GM23338 (cell line): ENCODE measurements around the gene MYO18B. TPM values are rescaled to one million over a fixed set of nuclear protein-coding genes. Genes with fewer than 3 reads are reported as not detected.

Experiments used
- ATAC-seq: fragments of 200-7000 bp; cut with Tn5 transposase; 3 replicates; pipeline ENCODE4 v1.9.1; 2020
- DNase-seq: peaks from one replicate; pipeline ENCODE4 v3.0.0-alpha.2; 2015; ENCODE audit warnings: low spot score
- H2AFZ ChIP-seq: fragments of 200-600 bp; sonication (generic); 2 replicates; pipeline ENCODE4 v1.8.0; 2016; ENCODE audit warnings: antibody characterized with exemption, mild to moderate bottlenecking, moderate library complexity
- H3F3A ChIP-seq: fragments of 200-600 bp; sonication (generic); replicated peaks from 2 replicates; pipeline ENCODE4 v1.8.0; 2017; ENCODE audit warnings: antibody characterized with exemption, mixed run types, low read depth
- H3K27ac ChIP-seq: fragments of 200-600 bp; sonication (generic); 2 replicates; pipeline ENCODE4 v1.6.1; 2016; ENCODE audit warnings: low read depth
- H3K27me3 ChIP-seq: fragments of 200-600 bp; sonication (generic); 2 replicates; pipeline ENCODE4 v1.8.0; 2016; ENCODE audit warnings: mild to moderate bottlenecking, mixed run types, moderate library complexity; ENCODE audit not compliant: insufficient read depth
- H3K36me3 ChIP-seq: fragments of 200-600 bp; sonication (generic); 2 replicates; pipeline ENCODE4 v1.8.0; 2016; ENCODE audit warnings: mild to moderate bottlenecking; ENCODE audit not compliant: insufficient read depth
- H3K4me1 ChIP-seq: fragments of 200-600 bp; sonication (generic); 2 replicates; pipeline ENCODE4 v1.8.0; 2016; ENCODE audit warnings: mild to moderate bottlenecking, moderate library complexity; ENCODE audit not compliant: insufficient read depth
- H3K4me2 ChIP-seq: fragments of 200-600 bp; sonication (generic); 2 replicates; pipeline ENCODE4 v1.7.1; 2017; ENCODE audit warnings: mixed run types
- H3K4me3 ChIP-seq: fragments of 200-600 bp; sonication (generic); 2 replicates; pipeline ENCODE4 v1.6.1; 2016; ENCODE audit warnings: mixed run types
- H3K79me2 ChIP-seq: fragments of 200-600 bp; sonication (generic); replicated peaks from 2 replicates; pipeline ENCODE4 v1.8.0; 2017; ENCODE audit warnings: mild to moderate bottlenecking; ENCODE audit not compliant: insufficient read depth
- H3K9me2 ChIP-seq: fragments of 200-600 bp; sonication (generic); 2 replicates; pipeline ENCODE4 v1.8.0; 2017; ENCODE audit not compliant: insufficient read depth
- H4K20me1 ChIP-seq: fragments of 200-600 bp; sonication (generic); replicated peaks from 2 replicates; pipeline ENCODE4 v1.8.0; 2017; ENCODE audit warnings: mild to moderate bottlenecking; ENCODE audit not compliant: insufficient read depth
- H3K27ac Mint-ChIP-seq: 2 replicates; pipeline ENCODE4 v1.8.0; 2020; ENCODE audit warnings: inconsistent platforms, mild to moderate bottlenecking, moderate library complexity, mixed read lengths
- H3K27me3 Mint-ChIP-seq: 3 replicates; pipeline ENCODE4 v1.8.0; 2022; ENCODE audit warnings: low read depth, mild to moderate bottlenecking, moderate library complexity, mixed read lengths, inconsistent platforms; ENCODE audit not compliant: insufficient read depth, poor library complexity
- H3K36me3 Mint-ChIP-seq: 3 replicates; pipeline ENCODE4 v1.8.0; 2021; ENCODE audit warnings: low read depth, mild to moderate bottlenecking, inconsistent platforms, moderate library complexity, mixed read lengths
- H3K4me1 Mint-ChIP-seq: 3 replicates; pipeline ENCODE4 v1.8.0; 2020; ENCODE audit warnings: mild to moderate bottlenecking, inconsistent platforms, mixed read lengths
- H3K4me3 Mint-ChIP-seq: 3 replicates; pipeline ENCODE4 v1.8.0; 2021; ENCODE audit warnings: moderate library complexity, mild to moderate bottlenecking, inconsistent platforms, mixed read lengths
- H3K9me3 Mint-ChIP-seq: 3 replicates; pipeline ENCODE4 v1.8.0; 2020; ENCODE audit warnings: moderate library complexity, mild to moderate bottlenecking, inconsistent platforms, mixed read lengths
- CREB1 ChIP-seq: fragments of 250-450 bp; sonication (Bioruptor Pico); IDR thresholded peaks from 2 replicates; pipeline ENCODE4 v1.5.0; 2020; ENCODE audit warnings: low read depth, mild to moderate bottlenecking, moderate library complexity
- EZH2 ChIP-seq: fragments of 200-600 bp; sonication (generic); IDR thresholded peaks from one replicate; pipeline ENCODE4 v1.8.0; 2017; ENCODE audit warnings: antibody characterized with exemption, mild to moderate bottlenecking, low read depth; ENCODE audit not compliant: unreplicated experiment
- EZH2phosphoT487 ChIP-seq: fragments of 200-600 bp; sonication (generic); IDR thresholded peaks from one replicate; pipeline ENCODE4 v1.8.1; 2018; ENCODE audit warnings: antibody characterized with exemption; ENCODE audit not compliant: unreplicated experiment
- JUNB ChIP-seq: IDR thresholded peaks from one replicate; pipeline ENCODE4 v1.6.1; 2016; ENCODE audit warnings: antibody characterized with exemption; ENCODE audit not compliant: unreplicated experiment
- NANOG ChIP-seq: IDR thresholded peaks from 2 replicates; pipeline ENCODE4 v1.6.1; 2016; ENCODE audit warnings: antibody characterized with exemption, borderline replicate concordance
- POLR2AphosphoS5 ChIP-seq: IDR thresholded peaks from 2 replicates; pipeline ENCODE4 v1.6.1; 2016; ENCODE audit warnings: antibody characterized with exemption, low read depth
- STAT1 ChIP-seq: IDR thresholded peaks from one replicate; pipeline ENCODE4 v1.6.1; 2016; ENCODE audit warnings: antibody characterized with exemption; ENCODE audit not compliant: unreplicated experiment
- ZNF114 ChIP-seq: fragments of 250-450 bp; sonication (Bioruptor Pico); IDR thresholded peaks from 2 replicates; pipeline ENCODE4 v1.5.0; 2020; ENCODE audit warnings: mild to moderate bottlenecking, moderate library complexity
- ZNF331 ChIP-seq: fragments of 250-450 bp; sonication (Bioruptor Pico); IDR thresholded peaks from 2 replicates; pipeline ENCODE4 v1.5.0; 2020; ENCODE audit warnings: low read depth, mild to moderate bottlenecking, moderate library complexity
- polyA plus RNA-seq: library from polyadenylated mRNA; unstranded; fragments of >200 nt; fragmentation: Nextera tagmentation; extraction: Ambion mirVana; gene quantifications from 2 replicates; pipeline ENCODE4 v1.2.1, GENCODE V29; 2016
- total RNA-seq: library from RNA; depleted of rRNA; stranded (reverse); fragments of >200 nt; shearing (Covaris generic); gene quantifications from 2 replicates; pipeline ENCODE4 v1.2.3, GENCODE V29; 2014
- TF ChIP-seq, protein P1 (sequence below): IDR thresholded peaks from one replicate; pipeline ENCODE4 v1.6.1; 2018; ENCODE audit warnings: antibody characterized with exemption; ENCODE audit not compliant: unreplicated experiment
- TF ChIP-seq, protein P2 (sequence below): fragments of 250-450 bp; sonication (Bioruptor Pico); IDR thresholded peaks from 2 replicates; pipeline ENCODE4 v1.5.0; 2020; ENCODE audit warnings: mild to moderate bottlenecking, moderate library complexity
- TF ChIP-seq, protein P3 (sequence below), 2 experiments: fragments of 200-600 bp in 1 of 2; sonication (generic) in 1 of 2; conservative IDR thresholded peaks; 2 replicates each; pipeline versions ENCODE4 v1.5.1 to v1.6.1; 2016 to 2017; ENCODE audit warnings: antibody characterized with exemption in 2 of 2, low read depth in 2 of 2, mild to moderate bottlenecking in 2 of 2, moderate library complexity in 1 of 2
- TF ChIP-seq, protein P4 (sequence below): IDR thresholded peaks from 2 replicates; pipeline ENCODE4 v1.6.1; 2016; ENCODE audit warnings: antibody characterized with exemption

MYO18B gene
- total and polyA plus RNA-seq, 2 experiments from 2014 or later = 0.36 to 0.45 TPM

DNA sequence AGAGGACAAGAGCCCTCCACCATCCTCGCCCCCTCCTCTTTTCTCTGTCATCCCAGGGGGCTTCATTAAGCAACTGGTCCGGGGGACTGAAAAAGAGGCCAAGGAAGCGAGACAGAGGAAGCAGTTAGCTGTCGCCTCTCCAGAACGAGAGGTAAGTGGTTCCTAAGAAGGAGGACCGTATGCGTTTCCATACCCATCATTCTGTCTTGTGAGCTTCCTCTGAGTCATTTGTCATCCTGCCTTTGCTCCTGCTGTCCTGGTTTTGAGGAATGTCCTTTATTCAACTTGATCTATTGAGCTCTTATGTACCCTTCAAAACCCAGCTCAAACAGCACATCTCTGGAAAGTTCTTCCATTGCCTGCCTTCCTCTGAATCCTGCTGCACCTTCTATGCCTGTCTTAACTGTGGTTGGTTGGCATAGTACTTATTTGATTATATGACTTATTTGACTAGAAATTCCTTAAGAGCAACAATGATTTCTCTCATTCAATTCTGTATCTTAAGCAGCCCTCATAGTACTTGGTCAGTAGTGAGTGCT, 21.3 kb downstream of the MYO18B start:
- Mint-ChIP-seq H3K27ac (no peak overlapping the region), H3K36me3 (no peaks in the 10 kb centered on the region; the same call in 2 of the 3 replicates), H3K4me1 (no peaks in the 10 kb centered on the region), H3K27me3 (no peaks in the 10 kb centered on the region), H3K9me3 (peaks cover 9% of the 10 kb centered on the region; the same call in 2 of the 3 replicates), H3K4me3 (no peak overlapping the region)
- Histone ChIP-seq H2AFZ (no peak overlapping the region), H3K4me1 (no peaks in the 10 kb centered on the region), H3K9me2 (0 out of 2 replicates have a peak, but pooled peaks cover 4% of the 10 kb centered on the region), H3F3A (no peaks in the 10 kb centered on the region), H4K20me1 (no peaks in the 10 kb centered on the region), H3K4me3 (no peak overlapping the region), H3K27me3 (no peaks in the 10 kb centered on the region), H3K36me3 (no peaks in the 10 kb centered on the region), H3K4me2 (no peak overlapping the region), H3K27ac (no peak overlapping the region), H3K79me2 (no peaks in the 10 kb centered on the region)
- TF ChIP-seq, protein P1, sequence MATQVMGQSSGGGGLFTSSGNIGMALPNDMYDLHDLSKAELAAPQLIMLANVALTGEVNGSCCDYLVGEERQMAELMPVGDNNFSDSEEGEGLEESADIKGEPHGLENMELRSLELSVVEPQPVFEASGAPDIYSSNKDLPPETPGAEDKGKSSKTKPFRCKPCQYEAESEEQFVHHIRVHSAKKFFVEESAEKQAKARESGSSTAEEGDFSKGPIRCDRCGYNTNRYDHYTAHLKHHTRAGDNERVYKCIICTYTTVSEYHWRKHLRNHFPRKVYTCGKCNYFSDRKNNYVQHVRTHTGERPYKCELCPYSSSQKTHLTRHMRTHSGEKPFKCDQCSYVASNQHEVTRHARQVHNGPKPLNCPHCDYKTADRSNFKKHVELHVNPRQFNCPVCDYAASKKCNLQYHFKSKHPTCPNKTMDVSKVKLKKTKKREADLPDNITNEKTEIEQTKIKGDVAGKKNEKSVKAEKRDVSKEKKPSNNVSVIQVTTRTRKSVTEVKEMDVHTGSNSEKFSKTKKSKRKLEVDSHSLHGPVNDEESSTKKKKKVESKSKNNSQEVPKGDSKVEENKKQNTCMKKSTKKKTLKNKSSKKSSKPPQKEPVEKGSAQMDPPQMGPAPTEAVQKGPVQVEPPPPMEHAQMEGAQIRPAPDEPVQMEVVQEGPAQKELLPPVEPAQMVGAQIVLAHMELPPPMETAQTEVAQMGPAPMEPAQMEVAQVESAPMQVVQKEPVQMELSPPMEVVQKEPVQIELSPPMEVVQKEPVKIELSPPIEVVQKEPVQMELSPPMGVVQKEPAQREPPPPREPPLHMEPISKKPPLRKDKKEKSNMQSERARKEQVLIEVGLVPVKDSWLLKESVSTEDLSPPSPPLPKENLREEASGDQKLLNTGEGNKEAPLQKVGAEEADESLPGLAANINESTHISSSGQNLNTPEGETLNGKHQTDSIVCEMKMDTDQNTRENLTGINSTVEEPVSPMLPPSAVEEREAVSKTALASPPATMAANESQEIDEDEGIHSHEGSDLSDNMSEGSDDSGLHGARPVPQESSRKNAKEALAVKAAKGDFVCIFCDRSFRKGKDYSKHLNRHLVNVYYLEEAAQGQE = no peak
- TF ChIP-seq CREB1 (CRISPR knock-in tag) (no peak), POLR2AphosphoS5 (no peak), NANOG (no peak), EZH2phosphoT487 (no peak), EZH2 (no peak), ZNF331 (CRISPR knock-in tag) (no peak), JUNB (no peak), STAT1 (no peak), ZNF114 (CRISPR knock-in tag) (no peak)
- TF ChIP-seq, protein P2, sequence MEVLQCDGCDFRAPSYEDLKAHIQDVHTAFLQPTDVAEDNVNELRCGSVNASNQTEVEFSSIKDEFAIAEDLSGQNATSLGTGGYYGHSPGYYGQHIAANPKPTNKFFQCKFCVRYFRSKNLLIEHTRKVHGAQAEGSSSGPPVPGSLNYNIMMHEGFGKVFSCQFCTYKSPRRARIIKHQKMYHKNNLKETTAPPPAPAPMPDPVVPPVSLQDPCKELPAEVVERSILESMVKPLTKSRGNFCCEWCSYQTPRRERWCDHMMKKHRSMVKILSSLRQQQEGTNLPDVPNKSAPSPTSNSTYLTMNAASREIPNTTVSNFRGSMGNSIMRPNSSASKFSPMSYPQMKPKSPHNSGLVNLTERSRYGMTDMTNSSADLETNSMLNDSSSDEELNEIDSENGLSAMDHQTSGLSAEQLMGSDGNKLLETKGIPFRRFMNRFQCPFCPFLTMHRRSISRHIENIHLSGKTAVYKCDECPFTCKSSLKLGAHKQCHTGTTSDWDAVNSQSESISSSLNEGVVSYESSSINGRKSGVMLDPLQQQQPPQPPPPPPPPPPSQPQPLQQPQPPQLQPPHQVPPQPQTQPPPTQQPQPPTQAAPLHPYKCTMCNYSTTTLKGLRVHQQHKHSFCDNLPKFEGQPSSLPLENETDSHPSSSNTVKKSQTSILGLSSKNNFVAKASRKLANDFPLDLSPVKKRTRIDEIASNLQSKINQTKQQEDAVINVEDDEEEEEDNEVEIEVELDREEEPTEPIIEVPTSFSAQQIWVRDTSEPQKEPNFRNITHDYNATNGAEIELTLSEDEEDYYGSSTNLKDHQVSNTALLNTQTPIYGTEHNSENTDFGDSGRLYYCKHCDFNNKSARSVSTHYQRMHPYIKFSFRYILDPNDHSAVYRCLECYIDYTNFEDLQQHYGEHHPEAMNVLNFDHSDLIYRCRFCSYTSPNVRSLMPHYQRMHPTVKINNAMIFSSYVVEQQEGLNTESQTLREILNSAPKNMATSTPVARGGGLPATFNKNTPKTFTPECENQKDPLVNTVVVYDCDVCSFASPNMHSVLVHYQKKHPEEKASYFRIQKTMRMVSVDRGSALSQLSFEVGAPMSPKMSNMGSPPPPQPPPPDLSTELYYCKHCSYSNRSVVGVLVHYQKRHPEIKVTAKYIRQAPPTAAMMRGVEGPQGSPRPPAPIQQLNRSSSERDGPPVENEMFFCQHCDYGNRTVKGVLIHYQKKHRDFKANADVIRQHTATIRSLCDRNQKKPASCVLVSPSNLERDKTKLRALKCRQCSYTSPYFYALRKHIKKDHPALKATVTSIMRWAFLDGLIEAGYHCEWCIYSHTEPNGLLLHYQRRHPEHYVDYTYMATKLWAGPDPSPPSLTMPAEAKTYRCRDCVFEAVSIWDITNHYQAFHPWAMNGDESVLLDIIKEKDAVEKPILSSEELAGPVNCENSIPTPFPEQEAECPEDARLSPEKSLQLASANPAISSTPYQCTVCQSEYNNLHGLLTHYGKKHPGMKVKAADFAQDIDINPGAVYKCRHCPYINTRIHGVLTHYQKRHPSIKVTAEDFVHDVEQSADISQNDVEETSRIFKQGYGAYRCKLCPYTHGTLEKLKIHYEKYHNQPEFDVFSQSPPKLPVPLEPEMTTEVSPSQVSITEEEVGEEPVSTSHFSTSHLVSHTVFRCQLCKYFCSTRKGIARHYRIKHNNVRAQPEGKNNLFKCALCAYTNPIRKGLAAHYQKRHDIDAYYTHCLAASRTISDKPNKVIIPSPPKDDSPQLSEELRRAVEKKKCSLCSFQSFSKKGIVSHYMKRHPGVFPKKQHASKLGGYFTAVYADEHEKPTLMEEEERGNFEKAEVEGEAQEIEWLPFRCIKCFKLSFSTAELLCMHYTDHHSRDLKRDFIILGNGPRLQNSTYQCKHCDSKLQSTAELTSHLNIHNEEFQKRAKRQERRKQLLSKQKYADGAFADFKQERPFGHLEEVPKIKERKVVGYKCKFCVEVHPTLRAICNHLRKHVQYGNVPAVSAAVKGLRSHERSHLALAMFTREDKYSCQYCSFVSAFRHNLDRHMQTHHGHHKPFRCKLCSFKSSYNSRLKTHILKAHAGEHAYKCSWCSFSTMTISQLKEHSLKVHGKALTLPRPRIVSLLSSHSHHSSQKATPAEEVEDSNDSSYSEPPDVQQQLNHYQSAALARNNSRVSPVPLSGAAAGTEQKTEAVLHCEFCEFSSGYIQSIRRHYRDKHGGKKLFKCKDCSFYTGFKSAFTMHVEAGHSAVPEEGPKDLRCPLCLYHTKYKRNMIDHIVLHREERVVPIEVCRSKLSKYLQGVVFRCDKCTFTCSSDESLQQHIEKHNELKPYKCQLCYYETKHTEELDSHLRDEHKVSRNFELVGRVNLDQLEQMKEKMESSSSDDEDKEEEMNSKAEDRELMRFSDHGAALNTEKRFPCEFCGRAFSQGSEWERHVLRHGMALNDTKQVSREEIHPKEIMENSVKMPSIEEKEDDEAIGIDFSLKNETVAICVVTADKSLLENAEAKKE (CRISPR knock-in tag) = no peak
- TF ChIP-seq, protein P3, sequence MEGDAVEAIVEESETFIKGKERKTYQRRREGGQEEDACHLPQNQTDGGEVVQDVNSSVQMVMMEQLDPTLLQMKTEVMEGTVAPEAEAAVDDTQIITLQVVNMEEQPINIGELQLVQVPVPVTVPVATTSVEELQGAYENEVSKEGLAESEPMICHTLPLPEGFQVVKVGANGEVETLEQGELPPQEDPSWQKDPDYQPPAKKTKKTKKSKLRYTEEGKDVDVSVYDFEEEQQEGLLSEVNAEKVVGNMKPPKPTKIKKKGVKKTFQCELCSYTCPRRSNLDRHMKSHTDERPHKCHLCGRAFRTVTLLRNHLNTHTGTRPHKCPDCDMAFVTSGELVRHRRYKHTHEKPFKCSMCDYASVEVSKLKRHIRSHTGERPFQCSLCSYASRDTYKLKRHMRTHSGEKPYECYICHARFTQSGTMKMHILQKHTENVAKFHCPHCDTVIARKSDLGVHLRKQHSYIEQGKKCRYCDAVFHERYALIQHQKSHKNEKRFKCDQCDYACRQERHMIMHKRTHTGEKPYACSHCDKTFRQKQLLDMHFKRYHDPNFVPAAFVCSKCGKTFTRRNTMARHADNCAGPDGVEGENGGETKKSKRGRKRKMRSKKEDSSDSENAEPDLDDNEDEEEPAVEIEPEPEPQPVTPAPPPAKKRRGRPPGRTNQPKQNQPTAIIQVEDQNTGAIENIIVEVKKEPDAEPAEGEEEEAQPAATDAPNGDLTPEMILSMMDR (conservative IDR thresholded peaks at IDR 0.05; ENCODE audit: low read depth in 2 of 2) = no peak
- TF ChIP-seq, protein P4, sequence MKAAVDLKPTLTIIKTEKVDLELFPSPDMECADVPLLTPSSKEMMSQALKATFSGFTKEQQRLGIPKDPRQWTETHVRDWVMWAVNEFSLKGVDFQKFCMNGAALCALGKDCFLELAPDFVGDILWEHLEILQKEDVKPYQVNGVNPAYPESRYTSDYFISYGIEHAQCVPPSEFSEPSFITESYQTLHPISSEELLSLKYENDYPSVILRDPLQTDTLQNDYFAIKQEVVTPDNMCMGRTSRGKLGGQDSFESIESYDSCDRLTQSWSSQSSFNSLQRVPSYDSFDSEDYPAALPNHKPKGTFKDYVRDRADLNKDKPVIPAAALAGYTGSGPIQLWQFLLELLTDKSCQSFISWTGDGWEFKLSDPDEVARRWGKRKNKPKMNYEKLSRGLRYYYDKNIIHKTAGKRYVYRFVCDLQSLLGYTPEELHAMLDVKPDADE = no peak
- DNase-seq = no peak
- no peak for ATAC-seq
